IPS-15b (cell line): ENCODE data around the gene SLC5A7.

Experiments used
- H3K27me3 ChIP-seq: one replicate; pipeline ENCODE4 v1.6.1; 2013; ENCODE audit warnings: low read length; ENCODE audit not compliant: control insufficient read depth, insufficient read depth
- H3K36me3 ChIP-seq: one replicate; pipeline ENCODE4 v1.6.1; 2013; ENCODE audit warnings: low read length; ENCODE audit not compliant: control insufficient read depth, insufficient read depth
- H3K4me1 ChIP-seq: one replicate; pipeline ENCODE4 v1.6.1; 2013; ENCODE audit warnings: mild to moderate bottlenecking, low read length; ENCODE audit not compliant: control insufficient read depth, insufficient read depth
- H3K4me3 ChIP-seq: one replicate; pipeline ENCODE4 v1.5.1; 2013; ENCODE audit warnings: low read depth, low read length
- H3K9ac ChIP-seq: one replicate; pipeline ENCODE4 v1.6.1; 2013; ENCODE audit warnings: low read depth, mild to moderate bottlenecking, low read length
- H3K9me3 ChIP-seq: one replicate; pipeline ENCODE4 v1.6.1; 2013; ENCODE audit warnings: mild to moderate bottlenecking, low read length; ENCODE audit not compliant: control insufficient read depth, insufficient read depth

Gene SLC5A7

DNA sequence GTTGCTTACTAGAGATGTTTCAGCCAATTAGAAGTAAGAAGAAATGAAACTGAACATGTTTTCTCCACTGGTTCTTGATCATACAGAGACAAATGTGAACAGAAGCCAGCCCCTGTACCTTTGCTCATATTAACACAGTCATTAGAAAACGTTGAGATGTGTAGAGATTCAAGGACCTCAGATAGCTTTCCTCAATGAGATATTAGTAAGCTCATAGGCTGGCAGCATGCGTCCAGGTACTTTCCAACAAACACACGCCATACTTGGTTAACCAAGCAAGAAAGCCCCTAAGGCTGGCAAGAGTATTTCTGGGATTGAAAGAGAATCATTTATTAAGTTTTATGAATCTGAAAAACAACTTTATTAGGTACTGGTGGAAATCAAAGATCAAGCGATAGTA lies 37.5 kb downstream of the SLC5A7 start:
- no peak overlapping the region for H3K9ac ChIP-seq
- H3K9me3 ChIP-seq: no peaks in the 10 kb centered on the region
- peaks cover 5% of the 10 kb centered on the region for H3K4me1 ChIP-seq
- no peak overlapping the region for H3K4me3 ChIP-seq
- no peaks in the 10 kb centered on the region for H3K27me3 ChIP-seq
- H3K36me3 ChIP-seq: no peaks in the 10 kb centered on the region

DNA sequence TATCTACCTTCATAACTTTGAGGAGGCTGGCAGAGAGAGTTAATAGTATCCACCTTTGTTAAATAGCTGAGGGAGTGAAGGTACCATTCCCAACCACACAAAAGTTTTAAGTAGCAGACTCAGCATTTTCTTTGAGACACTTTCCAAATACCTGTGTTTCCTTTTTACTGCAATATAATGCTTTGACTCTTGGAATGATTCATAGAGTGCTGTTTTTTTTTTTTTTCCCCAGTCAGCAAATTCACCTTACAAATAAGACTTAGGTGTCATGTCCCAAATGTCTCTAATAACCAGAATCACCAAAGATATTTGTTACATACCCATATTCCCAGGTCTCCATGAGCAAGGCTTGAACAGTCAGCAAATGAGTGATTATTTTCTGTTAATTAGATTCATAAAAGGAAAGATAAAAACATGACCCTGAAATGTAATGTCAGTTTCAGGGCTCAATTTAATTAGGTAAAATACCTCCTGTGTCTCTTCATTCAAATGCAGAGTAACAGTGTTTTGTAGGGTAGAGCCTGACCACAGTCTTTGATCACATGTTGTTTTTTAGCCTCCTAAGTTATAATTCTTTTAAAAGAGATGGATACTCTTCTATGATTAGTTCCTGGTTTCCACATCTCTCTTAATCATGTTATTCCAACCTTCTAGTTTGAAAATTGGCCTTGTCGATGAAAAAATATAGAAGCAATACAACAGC lies 39.9 kb downstream of the SLC5A7 start:
- Histone ChIP-seq H3K4me1 (peaks cover 5% of the 10 kb centered on the region), H3K36me3 (no peaks in the 10 kb centered on the region), H3K9ac (no peak overlapping the region), H3K9me3 (peaks cover 4% of the 10 kb centered on the region), H3K4me3 (no peak overlapping the region), H3K27me3 (no peaks in the 10 kb centered on the region)

DNA sequence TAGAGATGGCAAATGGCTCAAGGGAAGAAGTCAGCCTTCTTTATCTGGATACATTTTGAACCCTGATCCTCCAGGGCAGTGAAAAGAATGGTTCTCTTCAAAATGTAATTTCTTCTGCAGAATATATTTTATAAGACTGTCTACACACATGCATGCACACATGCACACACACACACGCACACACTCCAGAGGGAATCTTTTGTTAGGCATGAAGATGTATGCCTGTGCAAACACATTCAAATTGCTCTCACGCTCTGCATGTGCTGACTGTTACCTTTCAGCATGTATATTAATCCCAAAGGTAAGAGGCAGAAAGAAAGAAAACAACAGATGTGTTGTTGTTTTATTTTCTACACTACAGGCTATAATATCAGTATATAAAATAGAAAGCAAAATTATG lies 43.2 kb downstream of the SLC5A7 start:
- H3K9me3 ChIP-seq: peaks cover 5% of the 10 kb centered on the region
- H3K27me3 ChIP-seq: no peaks in the 10 kb centered on the region
- H3K9ac ChIP-seq: no peak overlapping the region
- no peak overlapping the region for H3K4me3 ChIP-seq
- peaks cover 5% of the 10 kb centered on the region for H3K4me1 ChIP-seq
- H3K36me3 ChIP-seq: no peaks in the 10 kb centered on the region

DNA sequence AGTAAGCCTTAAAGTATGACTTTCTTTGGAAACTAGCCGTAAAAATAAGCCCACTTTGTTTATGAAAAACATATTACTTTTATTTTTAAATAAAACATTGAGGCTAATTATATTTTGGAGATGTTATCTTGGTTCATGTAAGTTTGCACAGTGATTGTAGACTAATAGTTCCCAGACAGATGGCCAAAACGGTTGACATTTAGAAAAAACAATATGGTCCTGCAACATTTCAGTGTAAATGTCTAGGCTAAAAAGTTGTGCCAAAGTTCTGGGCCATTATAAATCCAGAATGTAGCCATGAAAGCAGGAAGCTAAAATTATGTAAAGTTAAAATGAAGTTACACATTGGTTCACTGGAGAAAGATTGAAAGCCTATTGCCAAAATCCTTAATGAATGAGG lies 43.6 kb downstream of the SLC5A7 start:
- Histone ChIP-seq H3K4me1 (peaks cover 5% of the 10 kb centered on the region), H3K4me3 (no peak overlapping the region), H3K9ac (no peak overlapping the region), H3K27me3 (no peaks in the 10 kb centered on the region), H3K36me3 (no peaks in the 10 kb centered on the region), H3K9me3 (peaks cover 5% of the 10 kb centered on the region)

DNA sequence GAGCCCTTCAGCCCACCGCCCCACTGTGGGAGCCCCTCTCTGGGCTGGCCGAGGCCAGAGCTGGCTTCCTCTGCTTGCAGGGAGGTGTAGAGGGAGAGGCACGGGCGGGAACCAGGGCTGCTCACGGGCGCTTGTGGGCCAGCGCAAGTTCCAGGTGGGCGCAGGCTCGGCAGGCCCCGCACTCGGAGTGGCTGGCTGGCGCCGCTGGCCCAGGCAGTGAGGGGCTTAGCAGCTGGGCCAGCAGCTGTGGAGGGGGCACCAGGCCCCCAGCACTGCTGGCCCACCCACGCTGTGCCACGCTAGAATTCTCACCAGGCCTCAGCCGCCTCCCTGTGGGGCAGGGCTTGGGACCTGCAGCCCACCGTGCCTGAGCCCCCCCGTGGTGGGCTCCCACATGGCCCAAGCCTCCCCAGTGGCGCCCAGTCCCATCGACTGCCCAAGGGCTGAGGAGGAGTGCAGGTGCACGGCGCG lies 45.2 kb downstream of the SLC5A7 start:
- Histone ChIP-seq H3K4me1 (no peaks in the 10 kb centered on the region), H3K4me3 (no peak overlapping the region), H3K36me3 (no peaks in the 10 kb centered on the region), H3K9me3 (peaks cover 5% of the 10 kb centered on the region), H3K27me3 (no peaks in the 10 kb centered on the region), H3K9ac (no peak overlapping the region)

DNA sequence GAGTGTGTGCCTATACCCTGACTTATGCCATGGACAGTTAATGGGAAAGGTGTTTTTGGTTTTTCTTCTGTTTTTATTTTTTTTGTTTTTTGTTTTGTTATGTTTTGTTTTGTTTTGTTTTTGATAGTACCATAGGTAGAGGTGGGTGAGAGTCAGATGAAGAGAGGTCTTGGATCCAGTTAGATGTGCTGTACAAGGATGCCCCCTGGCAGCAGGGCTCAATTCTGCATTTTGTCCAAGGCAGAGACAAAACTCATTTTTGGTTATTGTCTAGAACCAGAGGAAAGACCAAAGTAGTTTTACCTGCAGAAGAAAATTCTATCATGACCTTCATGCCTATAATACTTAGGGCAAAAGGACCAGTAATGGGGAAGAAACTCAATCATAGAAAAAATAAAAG lies 48.5 kb downstream of the SLC5A7 start:
- Histone ChIP-seq H3K27me3 (no peaks in the 10 kb centered on the region), H3K9ac (no peak overlapping the region), H3K4me3 (no peak overlapping the region), H3K9me3 (peaks cover 5% of the 10 kb centered on the region), H3K4me1 (no peaks in the 10 kb centered on the region), H3K36me3 (no peaks in the 10 kb centered on the region)

DNA sequence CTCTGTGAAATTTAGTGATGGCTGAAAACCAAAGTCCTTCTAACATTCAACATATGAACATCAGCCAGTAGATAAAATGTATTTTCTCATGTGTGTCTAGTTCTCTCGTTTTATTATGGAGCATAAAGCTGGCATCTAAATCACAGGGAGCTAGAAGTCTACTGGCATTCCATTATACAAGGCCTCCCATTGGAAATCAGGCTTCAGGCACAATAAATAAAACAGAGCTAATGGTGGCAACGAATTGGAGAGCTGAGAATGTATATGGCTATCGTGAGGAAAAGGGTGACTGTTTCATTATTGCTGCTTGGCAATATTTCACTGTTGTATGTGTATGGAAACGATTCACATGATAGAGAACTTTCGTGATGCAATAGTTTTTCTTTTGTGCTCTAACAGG lies 62.4 kb downstream of the SLC5A7 start:
- no peaks in the 10 kb centered on the region for H3K27me3 ChIP-seq
- no peaks in the 10 kb centered on the region for H3K36me3 ChIP-seq

DNA sequence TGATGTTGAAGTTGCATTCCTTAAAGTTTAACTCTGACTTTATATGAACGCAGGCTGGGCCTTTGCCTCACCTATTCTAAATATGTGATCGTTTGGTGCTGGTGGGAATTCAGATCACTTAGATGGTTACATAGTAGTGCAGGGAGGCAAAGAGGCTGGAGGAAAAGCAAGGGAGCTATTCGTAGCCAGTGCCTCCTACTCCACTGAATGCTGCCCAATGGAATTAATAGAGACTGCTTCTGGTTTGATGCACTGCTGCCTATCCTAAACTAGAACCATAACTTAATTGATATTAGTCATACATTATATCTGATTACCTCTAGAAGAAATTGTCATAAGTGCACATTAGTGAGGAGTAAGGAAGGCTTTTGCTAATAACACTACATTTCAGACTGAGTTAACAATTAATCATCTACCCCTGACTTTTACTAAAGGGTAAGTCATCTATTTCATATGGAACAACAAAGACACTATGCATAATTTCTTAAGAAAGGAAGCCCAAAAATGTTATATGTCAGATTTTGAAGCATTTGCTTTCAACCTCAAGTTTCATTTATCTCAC lies 72.3 kb downstream of the SLC5A7 start:
- H3K4me1 ChIP-seq: no peaks in the 10 kb centered on the region
- no peak overlapping the region for H3K9ac ChIP-seq
- H3K9me3 ChIP-seq: no peaks in the 10 kb centered on the region
- H3K36me3 ChIP-seq: no peaks in the 10 kb centered on the region
- no peaks in the 10 kb centered on the region for H3K27me3 ChIP-seq
- H3K4me3 ChIP-seq: no peak overlapping the region

More for the DNA sequence above, 62.4 kb downstream of the SLC5A7 start:
- no peak overlapping the region for H3K4me3 ChIP-seq
- H3K9ac ChIP-seq: no peak overlapping the region
- no peaks in the 10 kb centered on the region for H3K9me3 ChIP-seq
- H3K4me1 ChIP-seq: no peaks in the 10 kb centered on the region

DNA sequence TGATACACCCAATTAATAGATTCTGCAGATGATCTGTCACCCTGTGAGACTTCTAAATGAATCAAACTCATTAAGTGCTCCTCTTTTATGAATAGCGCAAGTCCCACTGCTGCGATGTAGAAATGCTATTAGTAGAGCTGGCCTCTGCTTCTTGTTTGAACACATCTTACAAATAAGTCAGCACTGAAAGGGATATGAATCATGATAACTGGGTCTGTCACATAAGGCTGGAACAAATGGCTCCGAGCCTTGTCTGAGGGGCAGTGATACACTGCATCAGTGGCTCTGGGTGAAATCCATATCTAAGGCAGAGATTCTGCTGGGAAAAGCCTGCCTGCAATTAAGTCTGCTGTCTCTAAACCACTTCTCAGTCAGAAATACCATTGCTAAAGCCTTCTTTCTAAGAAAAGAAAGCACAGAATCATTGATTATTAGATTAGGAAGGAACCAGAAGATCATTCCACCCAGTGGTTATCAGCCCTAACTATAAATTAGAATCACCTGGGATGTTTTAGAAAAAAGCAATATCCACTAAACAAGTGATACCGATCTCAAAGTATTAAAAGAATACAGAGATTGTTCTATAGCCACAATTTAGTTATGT lies 75.2 kb downstream of the SLC5A7 start:
- H3K4me1 ChIP-seq: no peaks in the 10 kb centered on the region
- no peaks in the 10 kb centered on the region for H3K9me3 ChIP-seq
- H3K36me3 ChIP-seq: no peaks in the 10 kb centered on the region
- H3K27me3 ChIP-seq: no peaks in the 10 kb centered on the region
- H3K4me3 ChIP-seq: no peak overlapping the region
- no peak overlapping the region for H3K9ac ChIP-seq
